ENCODE data around the gene ATP8B3. TPM values are rescaled to one million over a fixed set of nuclear protein-coding genes. Genes with fewer than 3 reads are reported as not detected.
A peak's percentile ranks its signal among the peaks of the same experiment; 100 is the strongest.

Gene ATP8B3
- total and polyA plus RNA-seq, 9 of the 15 experiments (the other 6 are each of a cell fraction or from before 2014, with no cell fraction given) = 1.2 to 12.3 (median 3.8) TPM

GRCh38 chr19:1840541-1841115 lies 28.6 kb upstream of the ATP8B3 start (continued):
- TF ChIP-seq MAFF (IDR thresholded peaks at IDR 0.05; ENCODE audit: low read length) (no peak), SMAD4 (CRISPR knock-in tag; conservative IDR thresholded peaks at IDR 0.05) (0 out of 2 replicates have a peak, but pooled peaks have one; percentile 2), NCOA2 (IDR thresholded peaks at IDR 0.05; ENCODE audit: partially characterized antibody in 2 of 2) (no peak), ERF (CRISPR knock-in tag; IDR thresholded peaks at IDR 0.05) (no peak), PKNOX1 (IDR thresholded peaks at IDR 0.05) (peak; percentile 95), CREM (IDR thresholded peaks at IDR 0.05; ENCODE audit: low read depth) (peak; percentile 9; the same call in 1 of the 2 replicates), RBFOX2 (IDR thresholded peaks at IDR 0.05; ENCODE audit: low read depth, low read length) (peak; percentile 48), ZNF75A (CRISPR knock-in tag; IDR thresholded peaks at IDR 0.05) (no peak), PBX2 (CRISPR knock-in tag; IDR thresholded peaks at IDR 0.05; ENCODE audit: low read depth) (0 out of 2 replicates have a peak, but pooled peaks have one; percentile 46), PBX2 (tag; conservative IDR thresholded peaks at IDR 0.05; ENCODE audit: low read depth) (peak; percentile 82), MNT (conservative IDR thresholded peaks at IDR 0.05) (peak in 1 of 2 experiments; percentile 40; a peak in 1 of 4 replicates)
